Measurements from ENCODE around the gene INTS6. TPM values are rescaled to one million over a fixed set of nuclear protein-coding genes. Genes with fewer than 3 reads are reported as not detected.

Gene INTS6
- total RNA-seq, 1 donor, result 69.1 TPM

DNA sequence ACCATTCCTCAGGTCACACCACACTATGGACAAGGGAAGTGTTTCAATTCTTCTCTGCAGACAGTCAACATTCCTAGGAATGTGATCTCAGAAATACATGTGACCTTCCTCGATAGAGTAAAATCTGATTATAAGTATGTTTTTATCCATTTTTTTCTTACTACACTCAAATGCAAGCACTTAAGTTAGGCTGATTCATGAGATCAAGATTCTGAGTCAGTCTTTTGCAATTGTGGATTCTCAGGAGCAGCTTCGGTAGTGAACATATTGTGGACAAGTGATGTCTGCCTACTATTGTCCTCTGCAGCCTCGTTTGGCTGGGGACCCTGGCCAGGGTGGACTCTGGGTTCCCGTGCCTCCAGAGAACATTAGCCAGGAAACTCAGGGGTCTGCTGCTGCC is 110.1 kb downstream of the INTS6 start:
- TF ChIP-seq, protein P1, sequence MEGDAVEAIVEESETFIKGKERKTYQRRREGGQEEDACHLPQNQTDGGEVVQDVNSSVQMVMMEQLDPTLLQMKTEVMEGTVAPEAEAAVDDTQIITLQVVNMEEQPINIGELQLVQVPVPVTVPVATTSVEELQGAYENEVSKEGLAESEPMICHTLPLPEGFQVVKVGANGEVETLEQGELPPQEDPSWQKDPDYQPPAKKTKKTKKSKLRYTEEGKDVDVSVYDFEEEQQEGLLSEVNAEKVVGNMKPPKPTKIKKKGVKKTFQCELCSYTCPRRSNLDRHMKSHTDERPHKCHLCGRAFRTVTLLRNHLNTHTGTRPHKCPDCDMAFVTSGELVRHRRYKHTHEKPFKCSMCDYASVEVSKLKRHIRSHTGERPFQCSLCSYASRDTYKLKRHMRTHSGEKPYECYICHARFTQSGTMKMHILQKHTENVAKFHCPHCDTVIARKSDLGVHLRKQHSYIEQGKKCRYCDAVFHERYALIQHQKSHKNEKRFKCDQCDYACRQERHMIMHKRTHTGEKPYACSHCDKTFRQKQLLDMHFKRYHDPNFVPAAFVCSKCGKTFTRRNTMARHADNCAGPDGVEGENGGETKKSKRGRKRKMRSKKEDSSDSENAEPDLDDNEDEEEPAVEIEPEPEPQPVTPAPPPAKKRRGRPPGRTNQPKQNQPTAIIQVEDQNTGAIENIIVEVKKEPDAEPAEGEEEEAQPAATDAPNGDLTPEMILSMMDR (IDR thresholded peaks at IDR 0.05; ENCODE audit: insufficient read depth, low read depth, low read length), result no peak
- peak; percentile 24 for DNase-seq (ENCODE audit: low read depth)
- H3K4me3 ChIP-seq (ENCODE audit: low read depth, low read length), result no peak overlapping the region

DNA sequence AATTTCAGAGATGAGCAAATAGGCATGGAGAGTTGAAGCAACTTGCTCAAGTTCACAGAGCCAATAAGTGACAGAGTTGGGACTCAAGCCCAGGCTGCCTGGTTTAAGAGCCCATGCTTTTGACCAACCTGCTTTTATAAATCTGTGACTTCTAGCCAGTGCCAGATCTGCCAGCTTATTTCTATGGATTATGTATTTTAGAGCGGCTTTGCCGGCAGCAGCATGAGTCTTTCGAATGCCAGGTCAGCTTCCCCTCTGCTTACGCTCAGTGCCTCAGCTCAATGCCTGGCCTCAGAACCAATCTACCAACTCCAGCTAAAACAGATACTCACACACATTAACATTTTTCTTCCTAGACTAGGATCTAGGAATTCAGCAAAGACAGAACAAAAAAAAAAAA is 111.0 kb downstream of the INTS6 start:
- H3K4me3 ChIP-seq (ENCODE audit: low read depth, low read length), result no peak overlapping the region
- DNase-seq (ENCODE audit: low read depth), result no peak
- TF ChIP-seq, protein P1 (IDR thresholded peaks at IDR 0.05; ENCODE audit: insufficient read depth, low read depth, low read length), result no peak

DNA sequence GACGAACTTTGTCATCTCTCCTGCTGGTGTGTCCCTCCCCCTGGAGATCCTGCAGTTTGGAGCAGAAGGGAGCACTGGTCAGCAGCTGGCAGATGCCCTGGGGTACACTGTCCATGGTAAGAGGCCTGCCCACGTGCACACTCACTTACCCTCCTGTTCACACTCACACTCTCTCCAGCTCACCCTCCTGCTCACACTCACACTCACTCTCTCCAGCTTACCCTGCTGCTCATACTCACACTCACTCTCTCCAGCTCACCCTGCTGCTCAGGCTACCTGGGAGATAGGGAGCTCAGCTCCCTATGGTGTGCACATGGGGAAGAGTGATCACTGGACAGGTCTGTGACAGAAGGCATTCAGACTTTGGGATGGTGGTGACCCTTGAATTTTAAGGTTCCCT is 111.6 kb downstream of the INTS6 start:
- no peak overlapping the region for H3K4me3 ChIP-seq (ENCODE audit: low read depth, low read length)

DNA sequence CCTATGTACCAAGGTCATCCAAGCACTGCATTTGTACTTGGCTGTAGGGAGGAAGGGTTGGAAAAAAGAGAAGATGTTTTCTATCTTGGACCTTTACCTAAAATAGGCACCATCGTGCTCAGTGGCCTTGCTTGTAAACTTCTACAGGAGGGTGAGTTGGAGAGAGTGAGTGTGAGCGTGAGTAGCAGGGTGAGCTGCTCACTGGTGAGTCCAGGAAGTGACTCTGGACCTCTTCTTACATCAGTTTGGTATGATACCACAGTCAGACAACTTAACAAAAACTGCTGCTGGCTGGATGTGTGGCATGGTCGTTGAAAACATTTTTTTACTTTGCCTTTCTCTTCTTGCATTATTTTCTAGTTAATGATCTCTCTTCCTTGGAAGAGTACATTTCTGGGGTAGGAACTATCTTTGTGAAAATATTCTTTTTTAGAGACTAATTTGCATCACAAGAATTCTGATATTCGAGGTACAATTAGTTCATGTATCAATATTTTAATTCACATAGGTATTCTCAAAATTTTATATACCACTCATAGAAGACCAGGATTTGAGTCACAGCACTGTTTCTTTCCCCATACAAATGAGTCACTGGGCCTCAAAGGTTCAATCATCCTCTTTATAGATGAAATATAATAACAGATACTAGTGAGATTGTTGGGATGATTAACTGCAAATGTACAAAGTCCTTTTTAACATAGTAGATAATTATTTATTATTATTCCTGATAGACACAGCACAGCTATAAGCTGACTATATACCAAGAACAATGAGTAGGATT is 112.7 kb downstream of the INTS6 start:
- DNase-seq (ENCODE audit: low read depth), result no peak

More for the DNA sequence above, 111.6 kb downstream of the INTS6 start:
- no peak for DNase-seq (ENCODE audit: low read depth)
- TF ChIP-seq, protein P1 (IDR thresholded peaks at IDR 0.05; ENCODE audit: insufficient read depth, low read depth, low read length), result no peak

DNA sequence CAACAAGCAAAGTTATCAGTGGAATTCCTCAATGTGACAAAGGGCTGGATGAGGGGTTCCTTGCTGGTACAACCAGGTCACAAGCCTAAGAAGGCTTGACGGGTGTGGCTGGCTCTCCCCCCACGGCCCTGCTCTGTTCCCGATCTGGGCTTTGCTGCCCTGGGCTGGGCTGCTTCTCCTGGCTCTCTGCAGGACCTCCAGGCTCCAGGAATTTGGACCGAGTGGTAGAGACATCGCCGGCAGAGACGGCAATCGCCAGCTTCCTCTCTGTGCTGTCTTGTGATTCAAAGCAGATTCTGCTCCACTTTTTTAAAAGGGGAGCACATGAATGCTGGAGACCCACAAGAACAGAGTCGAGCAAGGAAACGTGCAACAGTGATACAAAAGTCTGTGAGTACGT is 113.5 kb downstream of the INTS6 start, which contains the start of gene SERPINE3:
SERPINE3 (plus strand) TSS at position 338 of the 400 bp plus-strand sequence. CDS start 1,401 bp downstream, outside the sequence.
- TF ChIP-seq, protein P1 (IDR thresholded peaks at IDR 0.05; ENCODE audit: insufficient read depth, low read depth, low read length), result no peak
- H3K4me3 ChIP-seq (ENCODE audit: low read depth, low read length), result no peak within 1 kb of the TSS
- DNase-seq (ENCODE audit: low read depth), result no peak

More for the DNA sequence above, 112.7 kb downstream of the INTS6 start:
- TF ChIP-seq, protein P1 (IDR thresholded peaks at IDR 0.05; ENCODE audit: insufficient read depth, low read depth, low read length), result no peak
- H3K4me3 ChIP-seq (ENCODE audit: low read depth, low read length), result no peak overlapping the region

DNA sequence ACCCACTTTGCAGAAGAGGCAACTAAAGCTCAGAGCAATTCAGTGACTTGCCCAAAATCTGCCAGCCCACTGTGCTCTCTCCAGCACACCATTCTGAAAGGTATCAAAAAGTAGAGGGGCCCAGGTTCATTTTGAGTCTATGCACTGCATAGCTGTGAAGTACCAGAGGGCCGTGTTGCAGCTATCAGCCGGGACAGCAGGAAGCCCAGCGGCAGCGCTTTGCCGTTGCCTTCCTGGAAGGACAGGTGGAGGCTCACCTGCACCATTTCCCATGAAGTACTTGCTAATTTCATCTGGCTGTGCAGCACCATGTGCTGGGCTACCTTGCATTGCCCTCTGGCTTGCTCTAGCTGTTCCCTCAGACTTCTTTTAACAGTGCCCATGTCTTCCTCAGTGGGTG is 116.1 kb downstream of the INTS6 start:
- TF ChIP-seq, protein P1 (IDR thresholded peaks at IDR 0.05; ENCODE audit: insufficient read depth, low read depth, low read length), result no peak
- H3K4me3 ChIP-seq (ENCODE audit: low read depth, low read length), result no peak overlapping the region
- DNase-seq (ENCODE audit: low read depth), result no peak
